ENCODE results near the gene ROGDI.

ROGDI gene

DNA sequence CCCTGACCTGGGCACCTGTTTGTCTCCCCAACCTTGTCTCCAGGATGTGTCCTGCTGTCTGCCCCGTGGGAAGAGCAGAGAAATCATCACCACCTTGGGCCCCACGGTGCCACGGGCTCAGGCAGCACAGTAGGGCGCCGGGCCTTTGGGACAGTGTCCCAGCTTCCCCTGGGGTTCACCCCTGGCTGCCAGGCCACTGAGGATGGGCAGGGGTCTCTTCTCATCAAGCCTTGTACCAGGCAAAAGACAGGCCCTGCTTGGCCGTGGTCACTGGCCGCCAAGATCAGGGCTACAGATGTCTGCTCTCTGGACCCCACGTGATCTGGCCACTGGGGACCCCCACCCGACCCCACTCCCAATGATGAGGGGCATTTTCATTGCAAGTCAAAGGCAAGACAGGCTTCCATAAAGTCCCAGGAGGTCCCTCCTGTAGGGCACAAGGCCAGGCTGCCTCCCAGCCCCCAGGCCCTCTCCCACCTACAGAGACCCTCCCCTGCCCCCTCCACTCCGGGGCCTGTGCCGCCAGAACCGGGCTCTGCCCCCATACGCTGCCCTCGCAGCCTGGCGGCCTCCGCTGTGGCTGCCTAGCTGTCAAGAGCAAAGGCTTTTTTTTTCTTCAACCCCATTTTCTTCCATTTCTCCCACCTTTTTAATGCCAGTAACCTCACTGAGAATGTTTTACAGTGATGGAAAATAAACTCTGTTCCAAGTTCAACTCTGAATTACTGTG is 53.6 kb downstream of the ROGDI start:
- no peak for TF ChIP-seq SNAI2 (CRISPR knock-in tag; IDR thresholded peaks at IDR 0.05)
- TF ChIP-seq PPARA (CRISPR knock-in tag; IDR thresholded peaks at IDR 0.05; ENCODE audit: borderline replicate concordance) = no peak
- no peak for TF ChIP-seq ZNF565 (CRISPR knock-in tag; conservative IDR thresholded peaks at IDR 0.05; ENCODE audit: low read depth)
- no peak for TF ChIP-seq ZNF70 (CRISPR knock-in tag; IDR thresholded peaks at IDR 0.05)
- TF ChIP-seq, protein P1, sequence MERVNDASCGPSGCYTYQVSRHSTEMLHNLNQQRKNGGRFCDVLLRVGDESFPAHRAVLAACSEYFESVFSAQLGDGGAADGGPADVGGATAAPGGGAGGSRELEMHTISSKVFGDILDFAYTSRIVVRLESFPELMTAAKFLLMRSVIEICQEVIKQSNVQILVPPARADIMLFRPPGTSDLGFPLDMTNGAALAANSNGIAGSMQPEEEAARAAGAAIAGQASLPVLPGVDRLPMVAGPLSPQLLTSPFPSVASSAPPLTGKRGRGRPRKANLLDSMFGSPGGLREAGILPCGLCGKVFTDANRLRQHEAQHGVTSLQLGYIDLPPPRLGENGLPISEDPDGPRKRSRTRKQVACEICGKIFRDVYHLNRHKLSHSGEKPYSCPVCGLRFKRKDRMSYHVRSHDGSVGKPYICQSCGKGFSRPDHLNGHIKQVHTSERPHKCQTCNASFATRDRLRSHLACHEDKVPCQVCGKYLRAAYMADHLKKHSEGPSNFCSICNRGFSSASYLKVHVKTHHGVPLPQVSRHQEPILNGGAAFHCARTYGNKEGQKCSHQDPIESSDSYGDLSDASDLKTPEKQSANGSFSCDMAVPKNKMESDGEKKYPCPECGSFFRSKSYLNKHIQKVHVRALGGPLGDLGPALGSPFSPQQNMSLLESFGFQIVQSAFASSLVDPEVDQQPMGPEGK (CRISPR knock-in tag; IDR thresholded peaks at IDR 0.05; ENCODE audit: borderline replicate concordance) = no peak
- no peak for TF ChIP-seq TOX (CRISPR knock-in tag; IDR thresholded peaks at IDR 0.05; ENCODE audit: borderline replicate concordance)
- ATAC-seq = no peak

DNA sequence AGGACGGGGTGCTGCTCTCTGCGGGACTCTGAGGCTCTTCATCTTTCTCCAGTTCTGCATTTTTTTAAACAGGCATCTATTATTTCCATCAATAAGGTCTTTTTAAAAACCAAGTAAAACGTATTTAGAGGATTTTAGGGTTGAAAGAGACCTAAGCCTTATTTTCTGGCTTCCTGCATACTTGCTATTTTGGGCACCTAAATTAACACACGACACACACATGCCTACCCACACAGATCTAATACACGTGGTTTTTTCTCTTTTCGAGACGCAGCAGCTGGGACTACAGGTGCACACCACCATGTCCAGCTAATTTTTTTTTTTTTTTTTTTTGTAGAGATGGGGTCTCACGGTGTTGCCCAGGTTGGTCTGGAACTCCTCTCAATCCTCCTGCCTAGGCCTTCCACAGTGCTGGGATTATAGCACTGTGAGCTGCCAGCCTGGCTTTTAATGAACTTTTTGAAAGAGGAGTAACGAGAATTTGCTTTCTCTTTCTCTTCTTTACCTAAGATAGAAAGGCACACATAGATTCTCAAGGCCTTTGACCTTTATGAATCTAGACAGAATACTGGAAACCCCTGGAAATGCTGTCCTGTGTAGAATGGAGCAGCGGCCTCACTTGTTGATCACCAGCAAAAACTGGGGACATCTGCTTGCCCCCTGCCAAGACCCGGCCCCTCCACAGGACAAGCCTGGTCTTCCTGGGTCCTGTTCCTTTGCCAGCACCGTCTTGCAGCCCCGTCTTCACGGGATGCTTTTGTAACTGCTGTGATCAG is 54.3 kb downstream of the ROGDI start:
- ATAC-seq = no peak
- TF ChIP-seq SNAI2 (CRISPR knock-in tag; IDR thresholded peaks at IDR 0.05) (no peak), CSDC2 (CRISPR knock-in tag; IDR thresholded peaks at IDR 0.05) (no peak), GLIS3 (CRISPR knock-in tag; IDR thresholded peaks at IDR 0.05) (no peak), ZC3H10 (CRISPR knock-in tag; IDR thresholded peaks at IDR 0.05) (no peak), ZNF565 (CRISPR knock-in tag; conservative IDR thresholded peaks at IDR 0.05; ENCODE audit: low read depth) (no peak), ZNF8 (CRISPR knock-in tag; IDR thresholded peaks at IDR 0.05) (no peak)
- TF ChIP-seq, protein P1 (CRISPR knock-in tag; IDR thresholded peaks at IDR 0.05; ENCODE audit: borderline replicate concordance) = no peak
- TF ChIP-seq, protein P2, sequence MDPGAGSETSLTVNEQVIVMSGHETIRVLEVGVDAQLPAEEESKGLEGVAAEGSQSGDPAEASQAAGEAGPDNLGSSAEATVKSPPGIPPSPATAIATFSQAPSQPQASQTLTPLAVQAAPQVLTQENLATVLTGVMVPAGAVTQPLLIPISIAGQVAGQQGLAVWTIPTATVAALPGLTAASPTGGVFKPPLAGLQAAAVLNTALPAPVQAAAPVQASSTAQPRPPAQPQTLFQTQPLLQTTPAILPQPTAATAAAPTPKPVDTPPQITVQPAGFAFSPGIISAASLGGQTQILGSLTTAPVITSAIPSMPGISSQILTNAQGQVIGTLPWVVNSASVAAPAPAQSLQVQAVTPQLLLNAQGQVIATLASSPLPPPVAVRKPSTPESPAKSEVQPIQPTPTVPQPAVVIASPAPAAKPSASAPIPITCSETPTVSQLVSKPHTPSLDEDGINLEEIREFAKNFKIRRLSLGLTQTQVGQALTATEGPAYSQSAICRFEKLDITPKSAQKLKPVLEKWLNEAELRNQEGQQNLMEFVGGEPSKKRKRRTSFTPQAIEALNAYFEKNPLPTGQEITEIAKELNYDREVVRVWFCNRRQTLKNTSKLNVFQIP (CRISPR knock-in tag; IDR thresholded peaks at IDR 0.05; ENCODE audit: borderline replicate concordance, low read depth) = no peak
- TF ChIP-seq, protein P3, sequence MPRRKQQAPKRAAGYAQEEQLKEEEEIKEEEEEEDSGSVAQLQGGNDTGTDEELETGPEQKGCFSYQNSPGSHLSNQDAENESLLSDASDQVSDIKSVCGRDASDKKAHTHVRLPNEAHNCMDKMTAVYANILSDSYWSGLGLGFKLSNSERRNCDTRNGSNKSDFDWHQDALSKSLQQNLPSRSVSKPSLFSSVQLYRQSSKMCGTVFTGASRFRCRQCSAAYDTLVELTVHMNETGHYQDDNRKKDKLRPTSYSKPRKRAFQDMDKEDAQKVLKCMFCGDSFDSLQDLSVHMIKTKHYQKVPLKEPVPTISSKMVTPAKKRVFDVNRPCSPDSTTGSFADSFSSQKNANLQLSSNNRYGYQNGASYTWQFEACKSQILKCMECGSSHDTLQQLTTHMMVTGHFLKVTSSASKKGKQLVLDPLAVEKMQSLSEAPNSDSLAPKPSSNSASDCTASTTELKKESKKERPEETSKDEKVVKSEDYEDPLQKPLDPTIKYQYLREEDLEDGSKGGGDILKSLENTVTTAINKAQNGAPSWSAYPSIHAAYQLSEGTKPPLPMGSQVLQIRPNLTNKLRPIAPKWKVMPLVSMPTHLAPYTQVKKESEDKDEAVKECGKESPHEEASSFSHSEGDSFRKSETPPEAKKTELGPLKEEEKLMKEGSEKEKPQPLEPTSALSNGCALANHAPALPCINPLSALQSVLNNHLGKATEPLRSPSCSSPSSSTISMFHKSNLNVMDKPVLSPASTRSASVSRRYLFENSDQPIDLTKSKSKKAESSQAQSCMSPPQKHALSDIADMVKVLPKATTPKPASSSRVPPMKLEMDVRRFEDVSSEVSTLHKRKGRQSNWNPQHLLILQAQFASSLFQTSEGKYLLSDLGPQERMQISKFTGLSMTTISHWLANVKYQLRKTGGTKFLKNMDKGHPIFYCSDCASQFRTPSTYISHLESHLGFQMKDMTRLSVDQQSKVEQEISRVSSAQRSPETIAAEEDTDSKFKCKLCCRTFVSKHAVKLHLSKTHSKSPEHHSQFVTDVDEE (CRISPR knock-in tag; IDR thresholded peaks at IDR 0.05) = no peak

DNA sequence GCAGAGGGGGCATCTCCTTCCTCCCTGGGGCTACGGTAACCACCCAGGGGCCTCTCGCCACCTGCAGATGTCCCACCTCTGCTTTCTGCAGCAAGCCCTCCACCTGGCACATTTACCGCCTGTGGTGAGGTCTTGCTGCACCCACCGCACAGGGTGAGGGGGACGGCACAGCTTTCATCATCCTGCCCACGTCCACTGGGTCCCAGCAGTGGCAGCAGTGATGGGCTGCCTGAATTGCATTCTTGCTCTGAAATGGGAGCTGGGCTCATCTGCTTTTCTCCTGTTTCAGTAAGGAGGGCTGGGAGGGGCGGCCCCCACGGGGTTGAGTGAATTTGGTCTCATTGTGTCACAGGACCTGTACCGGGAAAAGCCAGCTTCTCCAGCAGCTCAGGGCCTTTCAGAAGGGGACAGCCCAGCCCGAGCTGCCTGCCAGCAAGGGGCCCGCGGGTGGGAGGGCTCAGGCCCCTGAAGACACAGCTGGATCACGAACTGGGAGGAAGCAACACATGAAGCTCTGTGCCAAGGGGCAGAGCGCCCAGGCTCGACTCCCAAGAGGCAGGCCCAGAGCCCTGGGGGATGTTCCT is 55.4 kb downstream of the ROGDI start:
- ATAC-seq = no peak; the same call in 1 of the 3 replicates
- no peak for TF ChIP-seq ZFP3 (CRISPR knock-in tag; IDR thresholded peaks at IDR 0.05)
- no peak for TF ChIP-seq ARNTL (CRISPR knock-in tag; IDR thresholded peaks at IDR 0.05; ENCODE audit: borderline replicate concordance, low read depth)
- TF ChIP-seq, protein P4, sequence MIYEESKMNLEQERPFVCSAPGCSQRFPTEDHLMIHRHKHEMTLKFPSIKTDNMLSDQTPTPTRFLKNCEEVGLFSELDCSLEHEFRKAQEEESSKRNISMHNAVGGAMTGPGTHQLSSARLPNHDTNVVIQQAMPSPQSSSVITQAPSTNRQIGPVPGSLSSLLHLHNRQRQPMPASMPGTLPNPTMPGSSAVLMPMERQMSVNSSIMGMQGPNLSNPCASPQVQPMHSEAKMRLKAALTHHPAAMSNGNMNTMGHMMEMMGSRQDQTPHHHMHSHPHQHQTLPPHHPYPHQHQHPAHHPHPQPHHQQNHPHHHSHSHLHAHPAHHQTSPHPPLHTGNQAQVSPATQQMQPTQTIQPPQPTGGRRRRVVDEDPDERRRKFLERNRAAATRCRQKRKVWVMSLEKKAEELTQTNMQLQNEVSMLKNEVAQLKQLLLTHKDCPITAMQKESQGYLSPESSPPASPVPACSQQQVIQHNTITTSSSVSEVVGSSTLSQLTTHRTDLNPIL (CRISPR knock-in tag; IDR thresholded peaks at IDR 0.05; ENCODE audit: low read depth) = no peak
- no peak for TF ChIP-seq TCF4 (CRISPR knock-in tag; IDR thresholded peaks at IDR 0.05; ENCODE audit: borderline replicate concordance)
- TF ChIP-seq ZNF70 (CRISPR knock-in tag; IDR thresholded peaks at IDR 0.05) = no peak
- no peak for TF ChIP-seq ISL1 (CRISPR knock-in tag; IDR thresholded peaks at IDR 0.05)
- no peak for TF ChIP-seq PPARA (CRISPR knock-in tag; IDR thresholded peaks at IDR 0.05; ENCODE audit: borderline replicate concordance)
- no peak for TF ChIP-seq CSDC2 (CRISPR knock-in tag; IDR thresholded peaks at IDR 0.05)
- no peak for TF ChIP-seq GLIS3 (CRISPR knock-in tag; IDR thresholded peaks at IDR 0.05)
- no peak for TF ChIP-seq BACH2 (CRISPR knock-in tag; IDR thresholded peaks at IDR 0.05; ENCODE audit: borderline replicate concordance)
- TF ChIP-seq OSR1 (CRISPR knock-in tag; IDR thresholded peaks at IDR 0.05) = no peak
- TF ChIP-seq, protein P5, sequence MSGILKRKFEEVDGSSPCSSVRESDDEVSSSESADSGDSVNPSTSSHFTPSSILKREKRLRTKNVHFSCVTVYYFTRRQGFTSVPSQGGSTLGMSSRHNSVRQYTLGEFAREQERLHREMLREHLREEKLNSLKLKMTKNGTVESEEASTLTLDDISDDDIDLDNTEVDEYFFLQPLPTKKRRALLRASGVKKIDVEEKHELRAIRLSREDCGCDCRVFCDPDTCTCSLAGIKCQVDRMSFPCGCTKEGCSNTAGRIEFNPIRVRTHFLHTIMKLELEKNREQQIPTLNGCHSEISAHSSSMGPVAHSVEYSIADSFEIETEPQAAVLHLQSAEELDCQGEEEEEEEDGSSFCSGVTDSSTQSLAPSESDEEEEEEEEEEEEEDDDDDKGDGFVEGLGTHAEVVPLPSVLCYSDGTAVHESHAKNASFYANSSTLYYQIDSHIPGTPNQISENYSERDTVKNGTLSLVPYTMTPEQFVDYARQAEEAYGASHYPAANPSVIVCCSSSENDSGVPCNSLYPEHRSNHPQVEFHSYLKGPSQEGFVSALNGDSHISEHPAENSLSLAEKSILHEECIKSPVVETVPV (CRISPR knock-in tag; IDR thresholded peaks at IDR 0.05) = no peak
- TF ChIP-seq, protein P3 (CRISPR knock-in tag; IDR thresholded peaks at IDR 0.05) = no peak

All from SK-N-SH treated with all-trans-retinoic acid at 6 μM for 48 hours (cell line).